Activated T-helper 17 cell treated with anti-CD3 and anti-CD28 coated beads, Interleukin-2, amount 50 U/mL, for 72 hours (primary cell): ENCODE data around the gene LRFN3. TPM values are rescaled to one million over a fixed set of nuclear protein-coding genes. Genes with fewer than 3 reads are reported as not detected.
"Not testable (repeated sequence)": the region's sequence is repeated elsewhere in the genome, so short reads cannot be mapped to it uniquely, and the experiment has no call there.

Experiments used
- ATAC-seq: fragments of 150-1000 bp; cut with Tn5 transposase; replicated peaks from 2 replicates; pipeline ENCODE4 v1.10.0; 2021; ENCODE audit warnings: mild to moderate bottlenecking, moderate library complexity
- H3K27ac Mint-ChIP-seq: one replicate; pipeline ENCODE4 v1.8.0; 2022; ENCODE audit warnings: mixed read lengths
- H3K27me3 Mint-ChIP-seq: one replicate; pipeline ENCODE4 v1.8.0; 2022; ENCODE audit warnings: mixed read lengths
- H3K36me3 Mint-ChIP-seq: one replicate; pipeline ENCODE4 v1.8.0; 2022; ENCODE audit warnings: low read depth, mild to moderate bottlenecking, mixed read lengths
- H3K4me1 Mint-ChIP-seq: one replicate; pipeline ENCODE4 v1.8.0; 2022; ENCODE audit warnings: mixed read lengths
- H3K4me3 Mint-ChIP-seq: one replicate; pipeline ENCODE4 v1.8.0; 2022; ENCODE audit warnings: mild to moderate bottlenecking, mixed read lengths
- H3K9me3 Mint-ChIP-seq: one replicate; pipeline ENCODE4 v1.8.0; 2022; ENCODE audit warnings: mixed read lengths
- total RNA-seq, 2 donors: library from RNA; stranded (reverse); gene quantifications; one replicate each; pipeline ENCODE4 v1.2.3, GENCODE V29; 2022

The LRFN3 gene
- total RNA-seq, 2 donors from 2014 or later, result 9.8 to 15.1 TPM

- peaks cover 39% of the 10 kb centered on the region for H3K36me3 Mint-ChIP-seq
- no peak overlapping the region for H3K27ac Mint-ChIP-seq
- H3K9me3 Mint-ChIP-seq, result no peaks in the 10 kb centered on the region
- no peak for ATAC-seq
- no peaks in the 10 kb centered on the region for H3K27me3 Mint-ChIP-seq
- H3K4me1 Mint-ChIP-seq, result peaks cover 25% of the 10 kb centered on the region
- no peak overlapping the region for H3K4me3 Mint-ChIP-seq
These were observed 4.1 kb downstream of the LRFN3 start for GRCh38 chr19:35940078-35940775.

- H3K4me3 Mint-ChIP-seq, result no peak overlapping the region
These were observed 4.7 kb downstream of the LRFN3 start for GRCh38 chr19:35940839-35941238.

DNA sequence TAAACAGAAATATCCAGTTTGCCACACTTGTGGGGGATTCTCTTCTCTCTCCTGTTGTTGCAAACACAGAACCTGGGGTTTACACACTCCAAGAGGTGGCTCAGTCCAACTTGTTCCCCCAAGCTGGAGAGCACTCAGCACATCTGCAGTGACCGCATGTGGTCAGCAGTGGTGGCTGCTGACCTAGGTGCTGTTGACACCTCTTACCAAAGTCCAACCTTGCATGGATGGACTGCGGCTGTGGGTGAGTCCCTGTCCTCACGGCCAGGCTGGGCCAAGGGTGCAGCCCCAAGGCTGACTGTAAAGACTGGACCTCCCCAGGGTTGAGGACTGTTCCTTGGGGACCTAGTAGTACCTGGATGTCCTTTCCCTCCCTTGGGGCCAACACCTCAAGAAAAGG is 6.1 kb downstream of the LRFN3 start:
- ATAC-seq, result no peak
- Mint-ChIP-seq H3K27me3 (no peaks in the 10 kb centered on the region), H3K27ac (no peak overlapping the region), H3K4me1 (peaks cover 21% of the 10 kb centered on the region), H3K36me3 (peaks cover 39% of the 10 kb centered on the region), H3K9me3 (no peaks in the 10 kb centered on the region), H3K4me3 (no peak overlapping the region)

More at GRCh38 chr19:35940839-35941238, 4.7 kb downstream of the LRFN3 start:
- Mint-ChIP-seq H3K4me1 (peaks cover 23% of the 10 kb centered on the region), H3K36me3 (peaks cover 39% of the 10 kb centered on the region), H3K27me3 (no peaks in the 10 kb centered on the region), H3K27ac (no peak overlapping the region), H3K9me3 (no peaks in the 10 kb centered on the region)
- ATAC-seq, result no peak

GRCh38 chr19:35943321-35944301 is 7.4 kb downstream of the LRFN3 start:
- Mint-ChIP-seq H3K4me1 (peaks cover 13% of the 10 kb centered on the region), H3K4me3 (no peak overlapping the region), H3K27ac (peak overlapping the region; percentile 24), H3K27me3 (no peaks in the 10 kb centered on the region), H3K9me3 (no peaks in the 10 kb centered on the region), H3K36me3 (peaks cover 28% of the 10 kb centered on the region)
- ATAC-seq, result no peak

DNA sequence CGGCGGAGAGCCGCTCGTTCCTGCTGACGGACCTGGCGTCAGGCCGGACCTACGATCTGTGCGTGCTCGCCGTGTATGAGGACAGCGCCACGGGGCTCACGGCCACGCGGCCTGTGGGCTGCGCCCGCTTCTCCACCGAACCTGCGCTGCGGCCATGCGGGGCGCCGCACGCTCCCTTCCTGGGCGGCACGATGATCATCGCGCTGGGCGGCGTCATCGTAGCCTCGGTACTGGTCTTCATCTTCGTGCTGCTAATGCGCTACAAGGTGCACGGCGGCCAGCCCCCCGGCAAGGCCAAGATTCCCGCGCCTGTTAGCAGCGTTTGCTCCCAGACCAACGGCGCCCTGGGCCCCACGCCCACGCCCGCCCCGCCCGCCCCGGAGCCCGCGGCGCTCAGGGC is 8.4 kb downstream of the LRFN3 start:
- H3K4me1 Mint-ChIP-seq, result peaks cover 14% of the 10 kb centered on the region
- no peak overlapping the region for H3K27ac Mint-ChIP-seq
- H3K36me3 Mint-ChIP-seq, result peaks cover 21% of the 10 kb centered on the region
- H3K4me3 Mint-ChIP-seq, result no peak overlapping the region
- no peak for ATAC-seq
- no peaks in the 10 kb centered on the region for H3K9me3 Mint-ChIP-seq
- H3K27me3 Mint-ChIP-seq, result no peaks in the 10 kb centered on the region

GRCh38 chr19:35945121-35945790 is 9.1 kb downstream of the LRFN3 start:
- Mint-ChIP-seq H3K27me3 (no peaks in the 10 kb centered on the region), H3K4me1 (peaks cover 14% of the 10 kb centered on the region), H3K4me3 (no peak overlapping the region), H3K27ac (peak overlapping the region; percentile 32), H3K9me3 (no peaks in the 10 kb centered on the region), H3K36me3 (peaks cover 21% of the 10 kb centered on the region)
- ATAC-seq, result no peak

GRCh38 chr19:35946203-35946602 is 10.0 kb downstream of the LRFN3 start:
- H3K4me1 Mint-ChIP-seq, result peaks cover 10% of the 10 kb centered on the region
- no peak overlapping the region for H3K4me3 Mint-ChIP-seq
- no peaks in the 10 kb centered on the region for H3K9me3 Mint-ChIP-seq
- ATAC-seq, result no peak
- no peaks in the 10 kb centered on the region for H3K27me3 Mint-ChIP-seq
- H3K27ac Mint-ChIP-seq, result peak overlapping the region; percentile 54
- H3K36me3 Mint-ChIP-seq, result peaks cover 14% of the 10 kb centered on the region

DNA sequence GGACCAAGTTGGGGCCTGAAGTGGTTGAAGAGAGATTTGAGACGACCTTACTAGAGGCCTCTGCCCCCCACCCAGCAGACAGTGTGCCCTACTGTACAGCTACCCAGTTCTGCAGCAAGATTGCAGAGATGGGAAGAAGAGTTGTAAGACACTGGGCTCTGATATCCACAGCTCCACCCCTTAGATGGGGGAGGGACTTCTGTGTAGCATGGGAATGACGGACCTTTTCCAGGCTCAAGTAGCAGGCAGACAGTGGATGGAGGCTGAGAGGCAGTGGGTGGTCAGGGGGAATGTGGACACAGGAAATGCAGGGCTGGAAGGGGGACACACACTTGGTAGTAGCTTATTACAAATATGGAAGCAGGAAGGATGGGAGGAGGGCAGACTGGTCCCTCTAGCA is 13.0 kb downstream of the LRFN3 start:
- no peaks in the 10 kb centered on the region for H3K27me3 Mint-ChIP-seq
- peak overlapping the region; percentile 81 for H3K27ac Mint-ChIP-seq
- peaks cover 3% of the 10 kb centered on the region for H3K36me3 Mint-ChIP-seq
- no peaks in the 10 kb centered on the region for H3K9me3 Mint-ChIP-seq
- no peak overlapping the region for H3K4me3 Mint-ChIP-seq
- no peak for ATAC-seq
- H3K4me1 Mint-ChIP-seq, result peaks cover 16% of the 10 kb centered on the region

GRCh38 chr19:35955881-35956634 is 19.9 kb downstream of the LRFN3 start:
- Mint-ChIP-seq H3K36me3 (no peaks in the 10 kb centered on the region), H3K4me1 (peaks cover 15% of the 10 kb centered on the region), H3K4me3 (no peak overlapping the region), H3K27ac (no peak overlapping the region), H3K27me3 (no peaks in the 10 kb centered on the region), H3K9me3 (no peaks in the 10 kb centered on the region)
- ATAC-seq, result no peak

- H3K27me3 Mint-ChIP-seq, H3K27ac Mint-ChIP-seq, ATAC-seq, H3K9me3 Mint-ChIP-seq, H3K36me3 Mint-ChIP-seq, H3K4me3 Mint-ChIP-seq: not testable (repeated sequence)
- H3K4me1 Mint-ChIP-seq, result peaks cover 15% of the 10 kb centered on the region
These were observed 21.2 kb downstream of the LRFN3 start for GRCh38 chr19:35957411-35957810.

DNA sequence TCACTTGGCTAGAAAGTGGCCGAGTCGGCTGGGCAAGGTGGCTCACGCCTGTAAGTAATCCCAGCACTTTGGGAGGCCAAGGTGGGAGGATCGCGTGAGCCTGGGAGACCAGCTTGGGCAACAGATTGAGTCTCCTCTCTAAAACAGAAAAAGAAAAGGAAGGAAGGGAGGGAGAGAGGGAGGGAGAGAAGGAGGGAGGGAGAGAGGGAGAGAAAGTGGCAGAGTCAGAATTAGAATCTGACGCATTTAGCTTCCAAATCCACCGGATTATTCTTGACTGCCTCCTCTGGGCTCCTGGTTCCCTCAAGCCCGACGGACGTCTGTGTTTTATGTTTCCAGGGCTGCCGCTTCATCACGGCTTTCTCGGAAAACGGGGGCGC is 22.5 kb downstream of the LRFN3 start:
- H3K27me3 Mint-ChIP-seq, result no peaks in the 10 kb centered on the region
- ATAC-seq, result peak; percentile 68
- H3K27ac Mint-ChIP-seq, result no peak overlapping the region
- H3K9me3 Mint-ChIP-seq, result no peaks in the 10 kb centered on the region
- peaks cover 9% of the 10 kb centered on the region for H3K4me1 Mint-ChIP-seq
- no peaks in the 10 kb centered on the region for H3K36me3 Mint-ChIP-seq
- peak overlapping the region; percentile 74 for H3K4me3 Mint-ChIP-seq

- peak; percentile 91 for ATAC-seq
- Mint-ChIP-seq H3K9me3 (no peaks in the 10 kb centered on the region), H3K4me3 (peak overlapping the region; percentile 74), H3K4me1 (peaks cover 9% of the 10 kb centered on the region), H3K27ac (no peak overlapping the region), H3K27me3 (no peaks in the 10 kb centered on the region), H3K36me3 (no peaks in the 10 kb centered on the region)
These were observed 23.1 kb downstream of the LRFN3 start for GRCh38 chr19:35959040-35959967.

DNA sequence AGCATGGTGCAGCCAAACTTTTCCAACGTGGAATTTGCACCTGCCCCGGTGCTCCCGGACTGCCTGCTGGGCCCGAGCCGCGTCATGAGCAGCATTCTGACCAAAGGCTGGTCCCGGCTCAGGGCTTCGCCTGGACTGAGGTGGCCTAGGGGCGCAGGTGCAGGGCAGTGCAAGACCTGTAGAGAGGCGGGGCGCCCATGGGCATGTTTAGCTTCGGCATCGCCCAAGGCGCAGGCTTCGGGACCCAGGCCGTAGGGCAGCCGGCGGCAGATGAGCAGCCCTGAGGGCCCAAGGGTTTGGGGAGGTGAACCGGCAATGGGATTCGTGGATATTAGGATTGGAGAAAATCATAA is 23.8 kb downstream of the LRFN3 start:
- Mint-ChIP-seq H3K9me3 (no peaks in the 10 kb centered on the region), H3K4me3 (peak overlapping the region; percentile 74), H3K4me1 (peaks cover 7% of the 10 kb centered on the region), H3K27me3 (no peaks in the 10 kb centered on the region), H3K36me3 (no peaks in the 10 kb centered on the region), H3K27ac (no peak overlapping the region)
- ATAC-seq, result no peak
